NCI-H524 treated with DMSO at 0.1 percent for 48 hours (cell line): ENCODE measurements around the gene SMTNL2.
A peak's percentile ranks its signal among the peaks of the same experiment; 100 is the strongest.
"Not testable (repeated sequence)": the region's sequence is repeated elsewhere in the genome, so short reads cannot be mapped to it uniquely, and the experiment has no call there.

Source experiments
- DNase-seq: peaks from one replicate; lab custom pipeline; 2025; lab: John Stamatoyannopoulos, UW

The SMTNL2 gene

GRCh38 chr17:4560421-4560820 lies 23.9 kb upstream of the SMTNL2 start, which contains the start of gene GGT6:
GGT6 (minus strand) TSS chr17:4560577; CDS start chr17:4560521, 56 bp downstream.
- DNase-seq = no peak

- no peak for DNase-seq
Observed at GRCh38 chr17:4560837-4561256, 23.5 kb upstream of the SMTNL2 start.

- DNase-seq = no peak
Observed at GRCh38 chr17:4562015-4562969, 22.0 kb upstream of the SMTNL2 start.

- DNase-seq = peak; percentile 46
Observed at GRCh38 chr17:4565209-4566141, 18.9 kb upstream of the SMTNL2 start.

GRCh38 chr17:4566785-4567184 lies 17.5 kb upstream of the SMTNL2 start:
- DNase-seq = peak; percentile 3

- no peak for DNase-seq
Observed at GRCh38 chr17:4569591-4569990, 14.7 kb upstream of the SMTNL2 start.

GRCh38 chr17:4572131-4572530 lies 12.2 kb upstream of the SMTNL2 start:
- DNase-seq = no peak

- no peak for DNase-seq
Observed at GRCh38 chr17:4573115-4573514, 11.2 kb upstream of the SMTNL2 start.

- no peak for DNase-seq
Observed at GRCh38 chr17:4573669-4574068, 10.7 kb upstream of the SMTNL2 start.

GRCh38 chr17:4574448-4575045 lies 9.8 kb upstream of the SMTNL2 start:
- DNase-seq = no peak

GRCh38 chr17:4576161-4576558 lies 8.2 kb upstream of the SMTNL2 start:
- DNase-seq = no peak

GRCh38 chr17:4576729-4577322 lies 7.5 kb upstream of the SMTNL2 start:
- DNase-seq = no peak

- DNase-seq = no peak
Observed at GRCh38 chr17:4577386-4577993, 6.8 kb upstream of the SMTNL2 start.

GRCh38 chr17:4578349-4578748 lies 6.0 kb upstream of the SMTNL2 start:
- not testable (repeated sequence) for DNase-seq

GRCh38 chr17:4579678-4580077 lies 4.7 kb upstream of the SMTNL2 start:
- DNase-seq = no peak

GRCh38 chr17:4580291-4580690 lies 4.0 kb upstream of the SMTNL2 start:
- no peak for DNase-seq

GRCh38 chr17:4582101-4582501 lies 2.2 kb upstream of the SMTNL2 start:
- no peak for DNase-seq

GRCh38 chr17:4582691-4583090 lies 1.6 kb upstream of the SMTNL2 start:
- DNase-seq = no peak

- no peak for DNase-seq
Observed at GRCh38 chr17:4583206-4583605, 1.1 kb upstream of the SMTNL2 start.

- peak; percentile 26 for DNase-seq
Observed at GRCh38 chr17:4583782-4584100, 588 bp upstream of the SMTNL2 start.

GRCh38 chr17:4584917-4585637 lies 748 bp downstream of the SMTNL2 start:
- DNase-seq = no peak
